ENCODE data around the gene KCNQ4.

DNA sequence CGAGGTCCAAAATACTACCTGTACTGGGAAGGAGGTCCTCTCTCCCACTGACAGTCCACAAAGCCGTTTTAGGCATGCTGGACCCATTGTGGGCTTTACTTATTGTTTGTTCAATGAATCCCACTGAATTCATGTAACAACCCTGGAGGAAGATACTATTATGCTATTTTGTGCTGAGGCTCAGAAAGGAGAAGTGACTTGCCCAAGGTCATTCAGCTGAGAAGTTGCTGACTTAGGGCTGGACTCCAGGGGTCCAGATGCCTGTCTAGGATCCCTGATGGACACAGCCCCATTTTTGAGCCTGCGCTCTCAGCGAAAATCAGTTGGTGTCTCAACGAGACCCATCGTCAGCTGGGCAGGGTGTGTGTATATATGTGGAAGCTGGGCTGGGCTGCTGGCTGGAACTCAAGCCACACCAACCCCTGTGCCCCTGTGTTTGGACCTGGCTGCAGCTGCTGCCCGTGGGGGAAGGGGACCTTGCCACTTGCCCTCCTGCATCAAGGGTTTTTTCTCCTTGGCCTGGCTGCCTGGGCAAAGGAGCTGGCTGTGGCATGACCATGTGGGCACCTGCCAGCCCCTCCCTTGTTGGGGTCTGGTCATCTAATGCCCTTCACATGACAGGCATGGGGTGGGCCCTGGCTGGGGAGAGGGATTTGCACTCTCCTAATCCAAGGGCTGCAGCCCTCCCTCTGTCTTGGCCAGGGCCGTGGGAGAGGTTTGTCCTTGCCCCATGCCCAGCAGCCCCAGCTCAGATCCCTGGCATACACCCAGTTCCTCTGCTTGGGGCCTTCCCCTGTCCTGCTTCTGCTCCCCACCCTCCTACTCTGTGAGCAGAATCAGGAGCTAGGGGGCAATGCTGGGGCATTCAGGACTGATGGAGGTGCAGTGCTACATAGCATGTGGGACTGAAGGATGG lies 15.0 kb downstream of the KCNQ4 start:
- TF ChIP-seq, protein P1, sequence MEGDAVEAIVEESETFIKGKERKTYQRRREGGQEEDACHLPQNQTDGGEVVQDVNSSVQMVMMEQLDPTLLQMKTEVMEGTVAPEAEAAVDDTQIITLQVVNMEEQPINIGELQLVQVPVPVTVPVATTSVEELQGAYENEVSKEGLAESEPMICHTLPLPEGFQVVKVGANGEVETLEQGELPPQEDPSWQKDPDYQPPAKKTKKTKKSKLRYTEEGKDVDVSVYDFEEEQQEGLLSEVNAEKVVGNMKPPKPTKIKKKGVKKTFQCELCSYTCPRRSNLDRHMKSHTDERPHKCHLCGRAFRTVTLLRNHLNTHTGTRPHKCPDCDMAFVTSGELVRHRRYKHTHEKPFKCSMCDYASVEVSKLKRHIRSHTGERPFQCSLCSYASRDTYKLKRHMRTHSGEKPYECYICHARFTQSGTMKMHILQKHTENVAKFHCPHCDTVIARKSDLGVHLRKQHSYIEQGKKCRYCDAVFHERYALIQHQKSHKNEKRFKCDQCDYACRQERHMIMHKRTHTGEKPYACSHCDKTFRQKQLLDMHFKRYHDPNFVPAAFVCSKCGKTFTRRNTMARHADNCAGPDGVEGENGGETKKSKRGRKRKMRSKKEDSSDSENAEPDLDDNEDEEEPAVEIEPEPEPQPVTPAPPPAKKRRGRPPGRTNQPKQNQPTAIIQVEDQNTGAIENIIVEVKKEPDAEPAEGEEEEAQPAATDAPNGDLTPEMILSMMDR (IDR thresholded peaks at IDR 0.05; ENCODE audit: extremely low read depth in 1 of 2, insufficient read depth in 1 of 2, low read depth in 1 of 2, low read length in 2 of 2), result no peak
- TF ChIP-seq POLR2A (IDR thresholded peaks at IDR 0.05; ENCODE audit: low read depth, low read length), result no peak
- no peak for TF ChIP-seq POLR2AphosphoS5 (IDR thresholded peaks at IDR 0.05; ENCODE audit: insufficient read depth, low read depth, low read length)
- TF ChIP-seq FOS (IDR thresholded peaks at IDR 0.05; ENCODE audit: borderline replicate concordance, insufficient read depth, low read length), result no peak
- TF ChIP-seq, protein P2, sequence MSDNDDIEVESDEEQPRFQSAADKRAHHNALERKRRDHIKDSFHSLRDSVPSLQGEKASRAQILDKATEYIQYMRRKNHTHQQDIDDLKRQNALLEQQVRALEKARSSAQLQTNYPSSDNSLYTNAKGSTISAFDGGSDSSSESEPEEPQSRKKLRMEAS (IDR thresholded peaks at IDR 0.05; ENCODE audit: insufficient read depth, insufficient read length), result no peak
- no peak for TF ChIP-seq EZH2 (IDR thresholded peaks at IDR 0.05; ENCODE audit: borderline replicate concordance, low read depth, low read length, severe bottlenecking)
- TF ChIP-seq JUN (IDR thresholded peaks at IDR 0.05; ENCODE audit: borderline replicate concordance, insufficient read depth, insufficient read length, low read depth), result no peak
